Measurements from ENCODE around the gene SNX9.

DNA sequence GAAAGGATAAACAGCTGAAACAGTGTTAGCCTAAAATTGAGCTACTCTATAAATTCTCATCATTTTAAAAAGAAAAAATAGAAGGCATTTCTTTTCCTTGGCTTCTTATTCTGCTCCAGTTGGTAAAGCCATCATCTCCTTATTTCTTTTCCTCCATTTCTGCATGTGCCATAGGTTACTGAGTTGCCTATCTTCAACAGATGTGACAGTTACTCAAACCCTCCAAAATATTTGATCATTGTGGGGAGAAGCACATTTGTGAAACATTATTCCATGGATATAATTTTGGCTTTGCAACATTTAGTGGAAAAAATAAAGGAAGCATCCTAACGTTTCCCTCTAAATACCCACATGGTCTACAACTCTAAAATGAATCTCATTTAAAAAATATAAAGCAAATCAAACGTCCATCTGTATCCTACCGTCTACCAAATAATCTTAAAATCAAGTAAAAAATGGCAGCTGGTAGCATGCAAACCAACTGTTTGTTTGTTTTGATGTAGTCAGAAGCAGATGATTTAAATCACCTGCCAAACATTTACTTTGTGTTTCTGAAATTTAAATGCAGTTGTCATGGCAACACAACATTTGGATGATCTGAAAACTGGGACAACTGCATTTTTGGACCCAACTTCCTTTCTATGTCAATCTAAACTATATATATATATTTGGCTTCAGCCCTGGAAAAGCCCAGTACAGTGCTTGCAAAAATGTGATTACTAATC, 16.8 kb upstream of the SNX9 start:
- TF ChIP-seq, protein P1, sequence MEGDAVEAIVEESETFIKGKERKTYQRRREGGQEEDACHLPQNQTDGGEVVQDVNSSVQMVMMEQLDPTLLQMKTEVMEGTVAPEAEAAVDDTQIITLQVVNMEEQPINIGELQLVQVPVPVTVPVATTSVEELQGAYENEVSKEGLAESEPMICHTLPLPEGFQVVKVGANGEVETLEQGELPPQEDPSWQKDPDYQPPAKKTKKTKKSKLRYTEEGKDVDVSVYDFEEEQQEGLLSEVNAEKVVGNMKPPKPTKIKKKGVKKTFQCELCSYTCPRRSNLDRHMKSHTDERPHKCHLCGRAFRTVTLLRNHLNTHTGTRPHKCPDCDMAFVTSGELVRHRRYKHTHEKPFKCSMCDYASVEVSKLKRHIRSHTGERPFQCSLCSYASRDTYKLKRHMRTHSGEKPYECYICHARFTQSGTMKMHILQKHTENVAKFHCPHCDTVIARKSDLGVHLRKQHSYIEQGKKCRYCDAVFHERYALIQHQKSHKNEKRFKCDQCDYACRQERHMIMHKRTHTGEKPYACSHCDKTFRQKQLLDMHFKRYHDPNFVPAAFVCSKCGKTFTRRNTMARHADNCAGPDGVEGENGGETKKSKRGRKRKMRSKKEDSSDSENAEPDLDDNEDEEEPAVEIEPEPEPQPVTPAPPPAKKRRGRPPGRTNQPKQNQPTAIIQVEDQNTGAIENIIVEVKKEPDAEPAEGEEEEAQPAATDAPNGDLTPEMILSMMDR (conservative IDR thresholded peaks at IDR 0.05; ENCODE audit: low read length) = no peak
- TF ChIP-seq EZH2phosphoT487 (IDR thresholded peaks at IDR 0.05; ENCODE audit: borderline replicate concordance) = no peak
